ENCODE measurements around the gene CHCHD1. TPM values are rescaled to one million over a fixed set of nuclear protein-coding genes. Genes with fewer than 3 reads are reported as not detected.

The CHCHD1 gene
- total RNA-seq, 1 experiment from 2014 or later = 238 TPM

DNA sequence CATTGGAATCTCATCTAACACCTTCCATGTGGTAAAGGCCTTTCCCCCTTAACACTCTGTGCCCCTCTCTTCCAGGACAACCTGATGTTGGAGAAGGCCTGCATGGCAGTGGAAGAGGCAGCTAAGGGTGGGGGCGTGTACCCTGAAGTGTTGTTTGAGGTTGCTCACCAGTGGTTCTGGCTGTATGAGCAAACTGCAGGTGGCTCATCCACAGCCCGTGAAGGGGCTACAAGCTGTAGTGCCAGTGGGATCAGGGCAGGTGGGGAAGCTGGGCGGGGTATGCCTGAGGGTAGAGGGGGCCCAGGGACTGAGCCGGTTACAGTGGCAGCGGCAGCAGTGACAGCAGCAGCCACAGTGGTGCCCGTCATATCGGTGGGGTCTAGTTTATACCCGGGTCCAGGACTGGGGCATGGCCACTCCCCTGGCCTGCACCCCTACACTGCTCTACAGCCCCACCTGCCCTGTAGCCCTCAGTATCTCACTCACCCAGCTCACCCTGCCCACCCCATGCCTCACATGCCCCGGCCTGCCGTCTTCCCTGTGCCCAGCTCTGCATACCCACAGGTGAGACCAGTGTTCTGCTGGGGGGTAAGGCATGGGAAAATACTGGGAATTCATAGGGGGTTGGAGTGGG is 17.2 kb downstream of the CHCHD1 start:
- H3K9me2 ChIP-seq (replicated peaks; ENCODE audit: low read length) = no peaks in the 10 kb centered on the region
- no peaks in the 10 kb centered on the region for H4K20me1 ChIP-seq (ENCODE audit: low read length)
- H3F3A ChIP-seq (ENCODE audit: low read length, unreplicated experiment) = no peaks in the 10 kb centered on the region
- H3K36me3 ChIP-seq (ENCODE audit: low read depth, low read length) = peaks cover 86% of the 10 kb centered on the region
- H3K4me3 ChIP-seq (ENCODE audit: low read length) = no peak overlapping the region
- no peak overlapping the region for H2AFZ ChIP-seq (ENCODE audit: low read length)
- ChIA-PET POLR2A (ENCODE audit: unreplicated experiment) (interaction anchor here (0.6 kb wide), 1 partner anchor 21 kb away, joined by 7 read pairs; no protein-coding TSS in a partner anchor), CTCF (interaction anchor here (0.6 to 1.1 kb wide), 2 partner anchors 19 to 81 kb away, joined by 3 read pairs; no protein-coding TSS in a partner anchor)
- DNase-seq (no peak), ATAC-seq (peak; percentile 2)
- H3K79me2 ChIP-seq (ENCODE audit: low read length) = no peaks in the 10 kb centered on the region
- no peaks in the 10 kb centered on the region for H3K9me3 ChIP-seq (ENCODE audit: low read length)
- H3K4me2 ChIP-seq (ENCODE audit: low read length) = no peak overlapping the region
- BruUV-seq (replicated peaks) = no TSS peak
- intact Hi-C loops (cut with micrococcal nuclease) = no loop called here
- TF ChIP-seq EZH2phosphoT487 (IDR thresholded peaks at IDR 0.05; ENCODE audit: borderline replicate concordance, low read length) (no peak), EZH2 (IDR thresholded peaks at IDR 0.05; ENCODE audit: low read length, unreplicated experiment) (no peak)
- TF ChIP-seq, protein P1, sequence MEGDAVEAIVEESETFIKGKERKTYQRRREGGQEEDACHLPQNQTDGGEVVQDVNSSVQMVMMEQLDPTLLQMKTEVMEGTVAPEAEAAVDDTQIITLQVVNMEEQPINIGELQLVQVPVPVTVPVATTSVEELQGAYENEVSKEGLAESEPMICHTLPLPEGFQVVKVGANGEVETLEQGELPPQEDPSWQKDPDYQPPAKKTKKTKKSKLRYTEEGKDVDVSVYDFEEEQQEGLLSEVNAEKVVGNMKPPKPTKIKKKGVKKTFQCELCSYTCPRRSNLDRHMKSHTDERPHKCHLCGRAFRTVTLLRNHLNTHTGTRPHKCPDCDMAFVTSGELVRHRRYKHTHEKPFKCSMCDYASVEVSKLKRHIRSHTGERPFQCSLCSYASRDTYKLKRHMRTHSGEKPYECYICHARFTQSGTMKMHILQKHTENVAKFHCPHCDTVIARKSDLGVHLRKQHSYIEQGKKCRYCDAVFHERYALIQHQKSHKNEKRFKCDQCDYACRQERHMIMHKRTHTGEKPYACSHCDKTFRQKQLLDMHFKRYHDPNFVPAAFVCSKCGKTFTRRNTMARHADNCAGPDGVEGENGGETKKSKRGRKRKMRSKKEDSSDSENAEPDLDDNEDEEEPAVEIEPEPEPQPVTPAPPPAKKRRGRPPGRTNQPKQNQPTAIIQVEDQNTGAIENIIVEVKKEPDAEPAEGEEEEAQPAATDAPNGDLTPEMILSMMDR (conservative IDR thresholded peaks at IDR 0.05; ENCODE audit: low read depth, low read length) = no peak
- no peak overlapping the region for H3K27ac ChIP-seq (ENCODE audit: low read length)
- H3K9ac ChIP-seq (ENCODE audit: low read length) = no peak overlapping the region
- H3K27me3 ChIP-seq (ENCODE audit: low read length) = no peaks in the 10 kb centered on the region
- H3K4me1 ChIP-seq (ENCODE audit: insufficient read depth, low read length) = no peaks in the 10 kb centered on the region

DNA sequence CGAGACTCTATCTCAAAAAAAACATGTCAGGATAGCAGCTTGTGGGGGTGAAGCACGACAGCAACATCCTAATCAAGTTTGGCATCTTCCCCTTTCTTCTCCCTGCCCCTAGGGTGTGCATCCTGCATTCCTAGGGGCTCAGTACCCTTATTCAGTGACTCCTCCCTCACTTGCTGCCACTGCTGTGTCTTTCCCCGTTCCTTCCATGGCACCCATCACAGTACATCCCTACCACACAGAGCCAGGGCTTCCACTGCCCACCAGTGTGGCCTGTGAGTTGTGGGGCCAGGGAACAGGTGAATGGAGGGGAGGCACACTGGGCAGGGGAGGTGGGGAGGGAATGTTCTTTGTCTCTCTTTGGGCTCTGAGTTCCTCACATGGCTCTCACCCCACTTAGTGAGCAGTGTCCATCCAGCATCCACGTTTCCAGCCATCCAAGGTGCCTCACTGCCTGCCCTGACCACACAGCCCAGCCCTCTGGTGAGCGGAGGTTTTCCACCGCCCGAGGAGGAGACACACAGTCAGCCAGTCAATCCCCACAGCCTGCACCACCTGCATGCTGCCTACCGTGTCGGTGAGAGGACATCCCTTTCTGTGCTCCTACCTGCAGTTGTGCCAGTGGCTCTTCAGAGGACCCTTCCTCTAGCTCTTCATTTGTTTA is 18.2 kb downstream of the CHCHD1 start:
- no peak for TF ChIP-seq EZH2phosphoT487 (IDR thresholded peaks at IDR 0.05; ENCODE audit: borderline replicate concordance, low read length)
- TF ChIP-seq, protein P1 (conservative IDR thresholded peaks at IDR 0.05; ENCODE audit: low read depth, low read length) = no peak
- no peak for TF ChIP-seq EZH2 (IDR thresholded peaks at IDR 0.05; ENCODE audit: low read length, unreplicated experiment)
- H3K4me1 ChIP-seq (ENCODE audit: insufficient read depth, low read length) = no peaks in the 10 kb centered on the region
- no peak overlapping the region for H2AFZ ChIP-seq (ENCODE audit: low read length)
- no peaks in the 10 kb centered on the region for H4K20me1 ChIP-seq (ENCODE audit: low read length)
- H3K4me3 ChIP-seq (ENCODE audit: low read length) = no peak overlapping the region
- H3K9ac ChIP-seq (ENCODE audit: low read length) = no peak overlapping the region
- no peaks in the 10 kb centered on the region for H3K79me2 ChIP-seq (ENCODE audit: low read length)
- H3K4me2 ChIP-seq (ENCODE audit: low read length) = no peak overlapping the region
- H3K9me2 ChIP-seq (replicated peaks; ENCODE audit: low read length) = no peaks in the 10 kb centered on the region
- intact Hi-C loops (cut with micrococcal nuclease) = no loop called here
- DNase-seq = no peak
- POLR2A ChIA-PET (ENCODE audit: unreplicated experiment) = interaction anchor here (0.6 kb wide), 1 partner anchor 16 kb away, joined by 15 read pairs; no protein-coding TSS in a partner anchor
- no peaks in the 10 kb centered on the region for H3F3A ChIP-seq (ENCODE audit: low read length, unreplicated experiment)
- ATAC-seq = peak; percentile 2
- no peaks in the 10 kb centered on the region for H3K27me3 ChIP-seq (ENCODE audit: low read length)
- no peak overlapping the region for H3K27ac ChIP-seq (ENCODE audit: low read length)
- H3K9me3 ChIP-seq (ENCODE audit: low read length) = no peaks in the 10 kb centered on the region
- BruUV-seq (replicated peaks) = no TSS peak
- H3K36me3 ChIP-seq (ENCODE audit: low read depth, low read length) = peaks cover 79% of the 10 kb centered on the region
- CTCF ChIA-PET = no interaction called here

All from PC-3 (cell line).